Right renal pelvis (tissue), 4 donors: ENCODE measurements around the gene ADRB1. TPM values are rescaled to one million over a fixed set of nuclear protein-coding genes. Genes with fewer than 3 reads are reported as not detected.

ENCODE experiments used
- DNase-seq, 4 donors: peaks; one replicate each; pipeline ENCODE4 v3.0.0-alpha.2; 2013; ENCODE audit warnings: low read depth in 4 of 4, low spot score in 3 of 4, missing footprints in 1 of 4
- polyA plus RNA-seq, 4 donors: library from polyadenylated mRNA; unstranded; fragments of 120-200 nt; gene quantifications; one replicate each; pipeline ENCODE4 v1.2.1, GENCODE V29; 2013; ENCODE audit not compliant: insufficient read length in 4 of 4

ADRB1 gene
- polyA plus RNA-seq = under 1 TPM; 0.06 to 0.09 (median 0.07) TPM

- DNase-seq = peak in 1 of 4 donors; percentile 16
Observed at GRCh38 chr10:114043532-114044246, at the start of gene ADRB1. TSS of gene ADRB1 (plus strand) at chr10:114043866. CDS start at chr10:114044133, 267 bp downstream.

- no peak for DNase-seq
Observed at GRCh38 chr10:113995201-113995600, 48.5 kb upstream of the ADRB1 start.

- DNase-seq = no peak
Observed at GRCh38 chr10:113997428-113997827, 46.2 kb upstream of the ADRB1 start.

GRCh38 chr10:113999531-113999930 is 44.1 kb upstream of the ADRB1 start:
- DNase-seq = no peak

- no peak for DNase-seq
Observed at GRCh38 chr10:114000457-114001010, 43.1 kb upstream of the ADRB1 start.

GRCh38 chr10:114002422-114002821 is 41.2 kb upstream of the ADRB1 start:
- no peak for DNase-seq

- no peak for DNase-seq
Observed at GRCh38 chr10:114003161-114003941, 40.3 kb upstream of the ADRB1 start.

GRCh38 chr10:114009281-114009996 is 34.2 kb upstream of the ADRB1 start:
- no peak for DNase-seq

- no peak for DNase-seq
Observed at GRCh38 chr10:114010316-114010715, 33.4 kb upstream of the ADRB1 start.

- no peak for DNase-seq
Observed at GRCh38 chr10:114012650-114013049, 31.0 kb upstream of the ADRB1 start.

- DNase-seq = no peak
Observed at GRCh38 chr10:114015708-114016107, 28.0 kb upstream of the ADRB1 start.

GRCh38 chr10:114017271-114017670 is 26.4 kb upstream of the ADRB1 start:
- DNase-seq = no peak

GRCh38 chr10:114017873-114018272 is 25.8 kb upstream of the ADRB1 start:
- DNase-seq = no peak

GRCh38 chr10:114019226-114019625 is 24.4 kb upstream of the ADRB1 start:
- no peak for DNase-seq

- DNase-seq = no peak
Observed at GRCh38 chr10:114021154-114021553, 22.5 kb upstream of the ADRB1 start.

- DNase-seq = peak in 1 of 4 donors; percentile 40
Observed at GRCh38 chr10:114021717-114022680, 21.7 kb upstream of the ADRB1 start.

GRCh38 chr10:114022766-114023597 is 20.7 kb upstream of the ADRB1 start:
- no peak for DNase-seq

GRCh38 chr10:114024876-114025610 is 18.6 kb upstream of the ADRB1 start:
- no peak for DNase-seq
